ENCODE data around the gene LEMD1.

GRCh38 chr1:205344066-205344928, 77.6 kb downstream of the LEMD1 start:
- TF ChIP-seq CTCF (IDR thresholded peaks at IDR 0.05) (no peak), SMAD3 (CRISPR knock-in tag; IDR thresholded peaks at IDR 0.05; ENCODE audit: borderline replicate concordance) (no peak), KAT7 (CRISPR knock-in tag; IDR thresholded peaks at IDR 0.05; ENCODE audit: borderline replicate concordance) (peak; percentile 23; the same call in 1 of the 2 replicates), FOXK1 (CRISPR knock-in tag; IDR thresholded peaks at IDR 0.05) (no peak; the same call in 1 of the 2 replicates), IRF2 (CRISPR knock-in tag; IDR thresholded peaks at IDR 0.05; ENCODE audit: borderline replicate concordance, low read depth) (no peak)
- TF ChIP-seq, protein P1, sequence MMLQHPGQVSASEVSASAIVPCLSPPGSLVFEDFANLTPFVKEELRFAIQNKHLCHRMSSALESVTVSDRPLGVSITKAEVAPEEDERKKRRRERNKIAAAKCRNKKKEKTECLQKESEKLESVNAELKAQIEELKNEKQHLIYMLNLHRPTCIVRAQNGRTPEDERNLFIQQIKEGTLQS (CRISPR knock-in tag; conservative IDR thresholded peaks at IDR 0.05): no peak
